NCI-H460 (cell line): ENCODE measurements around the gene RGS4. TPM values are rescaled to one million over a fixed set of nuclear protein-coding genes. Genes with fewer than 3 reads are reported as not detected.
"Not testable (repeated sequence)": the region's sequence is repeated elsewhere in the genome, so short reads cannot be mapped to it uniquely, and the experiment has no call there.

ENCODE experiments used
- DNase-seq: peaks from one replicate; pipeline ENCODE4 v3.0.0-alpha.2; 2016; ENCODE audit warnings: low read depth; ENCODE audit errors: extremely low read depth
- total RNA-seq: library from RNA; depleted of rRNA; stranded (reverse); fragments of >200 nt; shearing (Covaris generic); gene quantifications from 2 replicates; pipeline ENCODE4 v1.2.3, GENCODE V29; 2014

Gene RGS4
- total RNA-seq, 1 experiment from 2014 or later, result not detected

GRCh38 chr1:163066686-163067085 lies 2.5 kb upstream of the RGS4 start:
- no peak for DNase-seq

GRCh38 chr1:163068716-163069115 lies 445 bp upstream of the RGS4 start:
- no peak for DNase-seq

DNA sequence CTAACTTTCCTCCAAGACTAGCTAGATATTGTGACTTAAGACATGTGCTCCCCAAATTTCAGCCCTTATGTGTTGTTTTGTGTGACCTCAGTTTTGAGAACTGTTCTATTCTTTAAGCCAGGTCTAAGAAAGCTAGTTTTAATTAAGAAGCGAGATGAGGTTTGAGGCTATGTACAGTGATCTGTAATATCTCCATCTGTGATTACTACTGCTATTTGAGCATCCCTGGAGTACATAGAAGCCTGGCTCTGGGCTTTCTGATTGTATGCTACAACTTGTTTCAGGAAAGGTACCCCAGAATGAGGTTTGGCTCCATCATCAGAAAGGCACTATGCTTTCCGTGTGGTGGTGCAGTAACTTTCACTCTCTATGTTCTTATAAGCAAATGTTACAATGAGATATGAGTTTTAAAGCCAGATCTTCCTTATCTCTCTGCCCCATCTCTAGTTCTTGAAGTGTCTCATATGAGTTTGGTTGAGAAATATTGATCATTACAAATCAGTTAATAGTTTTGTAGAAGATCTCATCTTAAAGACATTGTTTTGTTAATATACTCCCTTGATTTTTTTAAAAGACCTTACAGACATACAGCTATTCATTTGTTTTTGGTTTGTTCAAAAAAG lies 605 bp downstream of the RGS4 start:
- DNase-seq, result no peak

GRCh38 chr1:163071405-163072255 lies 2.5 kb downstream of the RGS4 start:
- peak; percentile 64 for DNase-seq

DNA sequence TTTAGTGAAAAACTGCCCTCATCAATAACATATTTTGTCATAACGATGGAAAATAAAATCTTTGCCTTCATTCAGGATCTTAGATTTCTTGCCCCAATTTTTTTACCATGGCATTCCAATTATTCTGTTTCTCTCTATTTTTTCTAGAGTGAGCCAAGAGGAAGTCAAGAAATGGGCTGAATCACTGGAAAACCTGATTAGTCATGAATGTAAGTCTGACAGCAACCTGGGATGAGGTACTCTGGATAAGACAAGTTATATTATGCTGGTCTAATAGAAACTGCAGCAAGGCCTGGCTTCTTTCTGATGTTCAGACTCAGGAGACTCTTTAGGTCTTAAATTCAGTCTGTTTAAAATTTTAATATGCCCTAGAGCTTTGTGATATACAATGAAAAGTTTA lies 3.5 kb downstream of the RGS4 start:
- DNase-seq, result no peak

GRCh38 chr1:163074004-163074403 lies 4.8 kb downstream of the RGS4 start:
- DNase-seq, result no peak

- no peak for DNase-seq
These were observed 5.6 kb downstream of the RGS4 start for GRCh38 chr1:163074716-163075284.

DNA sequence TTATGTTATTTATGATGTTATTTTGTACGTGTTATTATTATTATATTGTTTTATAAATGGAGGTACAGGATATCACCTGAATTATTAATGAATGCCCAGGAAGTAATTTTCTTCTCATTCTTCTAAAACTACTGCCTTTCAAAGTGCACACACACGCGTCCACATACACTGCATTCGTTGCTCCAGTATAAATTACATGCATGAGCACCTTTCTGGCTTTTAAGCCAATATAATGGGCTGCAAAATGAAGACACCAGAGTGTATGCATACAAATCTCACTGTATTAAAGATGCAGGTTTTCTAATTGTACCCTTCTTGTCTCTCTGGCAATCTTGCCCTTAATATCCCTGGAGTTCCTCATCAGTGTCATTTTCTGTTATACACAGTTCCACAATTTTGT lies 6.9 kb downstream of the RGS4 start:
- DNase-seq, result no peak

GRCh38 chr1:163076446-163076845 lies 7.3 kb downstream of the RGS4 start:
- no peak for DNase-seq

DNA sequence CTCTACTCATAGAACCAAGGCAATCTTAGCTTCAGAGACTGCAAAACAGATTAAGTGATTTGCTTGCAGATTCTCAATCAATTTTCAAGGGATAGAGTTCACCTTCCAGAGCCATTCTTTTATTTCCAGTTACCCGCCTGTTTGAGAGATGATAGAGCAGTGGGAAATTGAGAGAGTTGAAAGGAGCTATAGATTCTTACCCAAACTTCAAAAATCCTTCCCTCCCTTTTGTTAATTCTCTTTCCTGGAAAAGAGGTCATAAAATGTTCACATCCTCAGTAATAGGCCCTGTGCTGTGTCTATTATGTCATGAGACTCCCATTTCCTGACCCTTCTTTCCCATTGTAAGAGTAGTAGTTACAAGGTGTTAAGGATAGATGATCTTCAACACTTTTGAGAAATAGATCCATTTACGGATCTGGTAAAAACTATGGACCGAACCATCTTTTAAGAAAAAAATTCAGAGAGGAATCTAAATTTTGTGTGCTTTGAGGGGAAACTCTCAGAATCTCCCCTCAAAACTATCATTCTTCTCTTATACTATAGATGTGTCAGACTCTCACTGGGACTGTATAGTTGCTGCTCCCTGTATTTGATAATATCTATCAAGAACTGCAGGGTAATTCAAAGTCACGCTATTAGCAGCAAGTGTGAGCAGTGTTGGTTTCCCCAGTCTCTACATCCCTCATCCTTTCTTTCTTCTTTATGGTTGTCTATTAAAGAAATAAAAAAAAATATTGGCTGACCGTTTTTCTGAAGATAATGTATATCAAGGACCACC lies 8.0 kb downstream of the RGS4 start:
- no peak for DNase-seq

DNA sequence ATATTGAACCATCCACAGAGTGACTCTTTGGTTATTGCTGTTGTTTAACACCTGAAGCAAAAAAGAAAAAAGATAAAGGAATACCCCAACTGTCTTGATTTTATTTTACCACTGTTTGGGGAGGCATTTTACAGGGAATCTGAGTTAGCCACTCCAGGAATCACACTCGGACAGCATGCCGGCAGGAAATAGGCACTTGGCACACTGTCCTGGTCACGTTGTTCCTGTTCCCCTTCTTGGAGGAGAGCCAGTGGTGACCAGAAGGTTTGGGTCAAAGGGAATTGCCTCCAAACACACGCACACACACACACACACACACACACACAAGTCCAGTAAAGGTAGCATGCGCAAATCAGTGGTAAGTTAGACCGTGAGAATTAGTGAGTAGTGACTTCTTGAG lies 13.8 kb downstream of the RGS4 start:
- no peak for DNase-seq

DNA sequence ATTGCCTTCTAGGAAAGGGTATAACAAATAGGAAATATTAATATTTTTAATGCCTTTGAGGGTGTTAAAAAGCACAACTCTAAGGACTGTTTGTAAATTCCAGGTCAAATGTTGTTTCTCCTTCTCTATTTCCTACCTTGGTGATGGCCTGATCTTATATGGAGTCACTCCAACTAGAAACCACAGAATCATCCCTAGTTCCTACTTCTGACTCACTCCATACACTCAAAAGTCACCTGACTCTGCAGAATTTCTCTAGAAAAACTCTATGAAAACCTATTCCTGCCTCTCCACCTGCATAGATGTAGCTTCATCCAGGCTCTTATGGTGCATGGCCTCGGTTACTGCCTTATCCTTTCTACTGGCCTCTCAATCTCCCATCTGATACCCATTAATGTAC lies 14.5 kb downstream of the RGS4 start:
- DNase-seq, result no peak

GRCh38 chr1:163084330-163084729 lies 15.2 kb downstream of the RGS4 start:
- DNase-seq, result no peak

GRCh38 chr1:163085041-163085903 lies 16.1 kb downstream of the RGS4 start:
- DNase-seq, result no peak

GRCh38 chr1:163085904-163086268 lies 16.7 kb downstream of the RGS4 start:
- no peak for DNase-seq

DNA sequence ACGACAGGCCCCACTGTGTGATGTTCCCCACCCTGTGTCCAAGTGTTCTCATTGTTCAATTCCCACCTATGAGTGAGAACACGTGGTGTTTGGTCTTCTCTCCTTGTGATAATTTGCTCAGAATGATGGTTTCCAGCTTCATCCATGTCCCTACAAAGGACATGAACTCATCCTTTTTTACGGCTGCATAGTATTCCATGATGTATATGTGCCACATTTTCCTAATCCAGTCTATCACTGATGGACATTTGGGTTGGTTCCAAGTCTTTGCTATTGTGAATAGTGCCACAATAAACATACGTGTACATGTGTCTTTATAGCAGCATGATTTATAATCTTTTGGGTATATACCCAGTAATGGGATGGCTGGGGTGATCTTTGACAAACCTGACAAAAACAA lies 20.0 kb downstream of the RGS4 start:
- DNase-seq, result not testable (repeated sequence)

DNA sequence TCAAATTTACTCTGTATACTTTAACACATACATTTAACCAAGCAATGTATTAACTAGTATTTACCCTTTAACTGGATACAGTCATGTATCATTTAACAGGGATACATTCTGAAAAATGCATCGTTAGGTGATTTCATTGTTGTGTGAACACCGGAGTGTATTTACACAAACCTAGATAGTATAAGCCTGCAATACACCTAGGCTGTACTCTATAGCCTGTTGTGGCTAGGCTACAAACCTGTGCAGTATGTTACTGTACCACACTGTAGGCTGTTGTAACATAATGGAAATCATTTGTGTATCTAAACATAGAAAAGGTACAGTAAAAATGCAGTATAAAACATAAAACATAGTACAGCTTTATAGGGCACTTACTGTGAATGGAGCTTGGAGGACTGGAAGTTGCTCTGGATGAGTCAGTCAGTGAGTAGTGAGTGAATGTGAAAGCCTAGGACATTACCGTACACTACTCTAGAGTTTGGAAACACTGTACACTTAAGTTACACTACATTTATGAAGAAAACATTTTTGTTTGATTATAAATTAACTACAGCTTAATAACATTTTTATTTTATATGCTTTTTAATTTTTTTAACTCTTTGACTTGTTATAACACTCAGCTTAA lies 21.3 kb downstream of the RGS4 start:
- DNase-seq, result no peak

DNA sequence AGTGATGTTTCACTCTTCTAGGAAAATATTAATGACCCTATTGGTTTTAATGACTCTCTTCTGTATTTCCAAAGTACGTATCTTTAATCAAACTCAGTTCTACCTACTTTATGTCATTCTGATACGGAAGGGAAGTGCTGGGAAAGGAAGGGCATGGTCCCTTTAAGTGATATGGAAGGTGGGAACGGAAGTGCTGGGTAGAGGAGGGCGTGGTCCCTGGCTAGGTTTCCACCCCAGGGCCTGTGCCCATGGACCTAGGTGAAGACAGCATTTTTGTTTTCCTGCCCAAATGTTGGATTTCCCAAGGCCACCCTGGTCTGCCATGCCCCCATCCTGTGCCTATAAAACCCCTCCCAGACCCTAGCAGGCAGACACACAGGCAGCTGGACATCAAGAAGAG lies 24.0 kb downstream of the RGS4 start:
- DNase-seq, result no peak

DNA sequence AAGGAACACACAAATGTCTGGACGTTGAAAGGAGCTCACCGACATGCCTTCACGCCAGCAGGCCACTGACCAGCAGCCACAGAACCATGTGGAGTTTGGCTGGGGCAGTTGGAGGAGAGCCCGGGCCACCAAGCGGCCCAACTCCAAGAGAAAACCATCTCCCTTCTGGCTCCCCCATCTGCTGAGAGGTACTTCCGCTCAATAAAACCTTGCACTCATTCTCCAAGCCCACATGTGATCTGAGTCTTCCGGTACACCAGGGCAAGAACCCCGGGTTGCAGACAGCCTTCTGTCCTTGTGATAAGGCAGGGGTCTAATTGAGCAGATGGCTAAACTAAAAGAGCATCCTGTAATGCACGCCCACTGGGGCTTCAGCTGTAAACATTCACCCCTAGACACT lies 24.4 kb downstream of the RGS4 start:
- DNase-seq, result no peak

DNA sequence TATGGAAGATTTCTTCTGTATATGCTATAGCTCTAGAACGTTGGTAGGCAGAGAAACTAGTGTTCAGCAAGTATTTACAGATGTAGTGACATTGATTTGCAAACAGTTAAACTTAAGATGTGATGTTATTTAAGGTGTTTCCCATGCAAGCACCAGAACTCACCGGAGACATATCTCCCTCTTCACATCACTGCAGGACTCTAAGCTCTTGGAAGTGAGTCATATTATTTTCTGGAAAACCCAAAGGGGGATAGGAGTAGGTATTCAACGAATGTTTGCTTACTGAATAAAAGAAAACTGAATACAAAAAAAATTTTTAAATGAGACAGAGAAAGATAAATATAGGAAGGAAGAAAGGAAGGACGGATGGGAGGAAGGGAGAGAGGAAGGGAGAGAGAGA lies 25.0 kb downstream of the RGS4 start:
- DNase-seq, result no peak
